Fibroblast of lung (primary cell): ENCODE measurements around the gene ANAPC2.
A peak's percentile ranks its signal among the peaks of the same experiment; 100 is the strongest.

Experiments
- CTCF ChIP-seq, 2 donors: IDR thresholded peaks in 1 of 2; conservative IDR thresholded peaks in 1 of 2; 1 replicate in 1 of 2; 2 replicates in 1 of 2; pipeline ENCODE4 v1.5.1; 2011 to 2012; ENCODE audit warnings: low read length in 2 of 2, control low read depth in 1 of 2, inconsistent platforms in 1 of 2, low read depth in 1 of 2, mild to moderate bottlenecking in 1 of 2
- EZH2 ChIP-seq: IDR thresholded peaks from 2 replicates; pipeline ENCODE4 v1.5.1; 2012; ENCODE audit warnings: low read length, control low read depth, mild to moderate bottlenecking; ENCODE audit errors: missing control alignments

DNA sequence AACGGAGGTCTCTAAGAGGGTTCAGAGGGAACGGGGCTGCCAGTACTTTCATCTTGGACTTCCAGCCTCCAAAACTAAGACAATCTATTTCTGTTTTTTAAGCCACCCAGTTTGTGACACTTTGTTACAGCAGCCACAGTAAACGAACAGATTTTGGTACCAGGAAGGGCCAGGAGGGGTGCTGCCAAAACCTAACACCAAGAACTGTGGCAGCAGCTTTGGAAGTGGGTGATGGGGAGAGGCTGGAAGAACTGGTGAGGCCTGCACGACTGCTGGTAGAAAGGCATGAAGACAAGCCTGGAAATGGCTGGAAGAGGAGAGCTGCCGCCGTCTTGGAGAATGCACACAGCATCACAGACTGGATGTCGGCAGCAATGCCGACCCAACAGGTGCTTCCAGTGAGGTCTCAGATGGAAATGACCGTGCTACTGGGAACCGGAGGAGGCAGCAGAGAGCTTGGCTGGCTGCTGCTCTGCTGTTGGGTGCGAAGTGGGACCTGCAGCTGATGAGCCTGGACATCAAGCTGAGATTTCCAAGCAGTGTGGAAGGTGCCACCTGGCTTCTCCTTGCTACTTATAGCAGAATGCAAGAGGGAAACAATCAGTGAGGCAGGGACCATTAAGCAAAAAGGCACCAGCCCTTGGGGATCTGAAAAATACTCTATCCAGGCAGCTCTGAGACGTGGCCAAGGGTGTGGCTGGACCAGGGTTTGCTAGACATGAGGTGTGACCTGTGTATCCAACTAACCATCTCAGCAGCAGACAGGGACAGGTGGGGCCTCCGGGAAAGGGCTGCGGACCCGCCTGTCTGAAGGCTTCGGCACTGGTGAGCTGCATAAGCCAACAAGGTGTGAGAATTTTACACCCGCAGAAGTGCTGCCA is 11.8 kb downstream of the ANAPC2 start:
- TF ChIP-seq CTCF (conservative IDR thresholded peaks at IDR 0.05 in 1 of 2, IDR thresholded peaks at IDR 0.05 in 1 of 2; ENCODE audit: low read depth in 1 of 2, low read length in 2 of 2) (peak; percentile 29 to 65), EZH2 (no peak)
